CD4-positive, alpha-beta T cell treated with Interleukin-15 for 4 hours (primary cell): ENCODE measurements around the gene PTPRM.

Source experiments
- DNase-seq: peaks from one replicate; pipeline ENCODE4 v3.0.0-alpha.2; 2020; ENCODE audit warnings: low spot score

PTPRM gene

GRCh38 chr18:8326763-8327394, 759.8 kb downstream of the PTPRM start:
- DNase-seq, result no peak

GRCh38 chr18:8328126-8328525, 761.0 kb downstream of the PTPRM start:
- DNase-seq, result no peak

- no peak for DNase-seq
Measured at GRCh38 chr18:8329186-8329771, 762.2 kb downstream of the PTPRM start.

GRCh38 chr18:8330575-8330974, 763.5 kb downstream of the PTPRM start:
- DNase-seq, result no peak

DNA sequence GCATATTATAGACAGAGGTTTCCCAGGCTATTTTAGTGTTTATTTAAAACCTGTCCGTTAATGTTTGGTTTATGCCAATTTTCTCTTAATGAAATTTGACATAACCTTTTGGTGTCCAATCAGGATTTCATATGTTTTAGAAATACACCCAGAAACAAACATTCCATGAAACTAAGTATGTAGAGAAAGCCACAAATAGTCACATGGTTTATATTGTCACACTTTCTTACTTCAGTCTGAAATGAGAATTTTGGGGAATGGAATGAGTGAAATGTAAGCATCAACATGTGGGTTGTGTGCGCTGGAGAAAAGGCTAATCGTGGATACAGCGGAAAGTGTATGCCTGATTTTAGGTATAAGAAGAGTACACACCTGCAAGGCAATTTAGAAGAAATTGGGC, 765.2 kb downstream of the PTPRM start:
- DNase-seq, result no peak

- DNase-seq, result no peak
Measured at GRCh38 chr18:8333961-8334360, 766.8 kb downstream of the PTPRM start.

DNA sequence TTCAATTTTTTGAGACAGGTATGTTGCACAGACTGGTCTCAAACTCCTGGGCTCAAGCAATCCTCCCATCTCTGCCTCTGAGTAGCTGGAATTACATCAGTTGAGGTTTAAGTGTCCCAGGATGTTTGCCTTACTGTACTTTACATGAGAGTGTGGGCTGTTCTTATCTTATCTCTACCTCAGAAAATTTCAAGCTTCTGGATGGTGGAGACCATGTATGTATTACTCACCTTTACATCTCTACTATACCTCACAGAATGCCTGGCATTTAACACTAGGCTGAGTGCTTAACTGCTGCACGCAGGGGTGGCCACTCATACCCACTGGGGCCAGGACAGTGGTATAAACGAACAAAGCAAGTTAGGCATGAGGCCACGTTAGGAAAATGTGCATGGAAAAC, 770.1 kb downstream of the PTPRM start:
- no peak for DNase-seq

DNA sequence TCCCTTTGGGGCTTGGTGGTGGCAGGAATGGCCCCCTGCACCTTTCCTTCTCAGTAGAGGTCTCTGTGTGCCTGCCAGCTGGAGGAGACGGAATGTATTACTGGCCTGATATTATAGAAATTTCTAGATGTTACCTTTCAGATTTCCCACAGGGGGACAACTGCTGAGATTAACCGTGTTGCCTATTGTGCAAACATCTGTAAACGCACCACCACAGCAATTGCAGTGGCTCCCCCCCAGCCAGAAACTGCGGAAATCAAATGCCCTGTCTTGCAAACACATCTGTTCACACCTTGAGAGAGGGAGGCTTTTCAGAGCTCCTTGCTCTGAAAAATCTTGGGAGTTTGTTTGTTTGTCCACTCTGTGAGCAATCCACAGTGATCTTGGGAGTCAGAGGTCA, 772.1 kb downstream of the PTPRM start:
- DNase-seq, result no peak

GRCh38 chr18:8339952-8340351, 772.8 kb downstream of the PTPRM start:
- DNase-seq, result no peak

GRCh38 chr18:8341481-8342230, 774.5 kb downstream of the PTPRM start:
- DNase-seq, result no peak

- no peak for DNase-seq
Measured at GRCh38 chr18:8348051-8348720, 781.1 kb downstream of the PTPRM start.

DNA sequence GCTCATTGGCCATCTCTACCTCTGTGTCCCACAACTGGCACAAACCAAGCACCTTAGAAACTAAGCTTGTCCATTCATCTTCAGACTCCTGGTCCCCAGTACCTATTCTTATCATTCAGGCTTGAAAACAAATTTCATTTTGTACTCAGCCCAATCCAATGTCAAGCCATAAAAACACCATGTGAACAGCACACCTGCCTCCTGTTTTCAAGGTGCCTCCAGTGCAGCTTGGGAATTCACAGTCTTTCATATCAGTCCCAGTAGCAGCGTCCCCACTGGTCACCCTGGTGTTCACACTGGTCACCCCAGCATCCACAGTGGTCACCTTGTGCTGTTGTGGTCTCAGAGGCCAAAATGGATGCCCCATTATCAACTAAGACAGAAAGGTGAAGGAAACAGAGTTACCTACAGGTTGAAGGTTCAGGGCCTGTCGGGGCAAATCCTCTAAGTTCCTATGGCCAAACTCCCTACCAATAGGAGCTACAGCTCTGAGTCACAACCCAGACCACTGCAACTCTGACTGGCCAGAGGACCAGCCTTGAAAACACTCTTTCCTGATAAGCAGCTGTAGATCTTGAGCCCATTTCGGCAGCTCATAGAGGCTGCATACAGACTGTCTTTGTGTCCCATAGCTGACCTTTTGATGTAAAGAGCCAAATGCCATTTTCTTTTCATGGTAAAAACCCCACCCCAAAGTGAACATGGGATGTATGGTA, 782.6 kb downstream of the PTPRM start:
- no peak for DNase-seq

DNA sequence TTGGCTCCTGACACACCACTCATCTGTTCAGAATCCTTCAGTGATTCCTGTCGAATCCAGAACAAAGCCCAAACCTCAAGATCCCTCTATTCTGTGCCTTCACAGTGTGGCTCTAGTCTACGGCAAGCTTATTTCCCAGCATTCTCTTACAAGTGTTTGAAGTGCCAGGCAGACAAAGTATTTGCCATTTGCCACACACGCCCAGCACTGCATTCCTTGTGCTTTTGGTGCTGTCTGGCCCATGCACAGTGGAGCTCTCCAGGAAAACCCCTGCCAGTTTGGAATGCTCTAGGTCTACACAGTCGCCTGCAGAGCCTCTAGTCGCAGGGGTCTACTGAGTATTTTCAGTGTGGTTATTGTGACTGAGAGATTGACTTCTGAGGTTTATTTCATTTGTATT, 783.5 kb downstream of the PTPRM start:
- no peak for DNase-seq

DNA sequence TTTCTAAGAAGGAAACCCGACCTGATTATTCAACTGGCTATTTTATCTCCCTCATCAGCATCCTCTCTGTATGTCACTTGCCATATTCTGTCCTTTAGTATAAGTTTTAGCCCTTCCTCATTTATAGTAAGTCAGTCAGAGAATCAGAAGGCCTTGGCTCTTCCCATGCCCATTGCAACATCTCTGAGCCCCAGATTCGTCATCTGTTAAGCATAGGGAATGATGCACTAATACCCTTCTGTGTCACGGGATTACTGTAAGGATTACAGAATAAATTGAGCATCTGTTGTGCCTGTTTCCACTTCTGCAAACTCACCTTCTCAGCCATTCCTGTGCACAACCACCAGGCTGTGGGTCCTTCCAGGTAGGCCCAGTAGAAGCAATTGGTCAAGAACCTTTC, 784.0 kb downstream of the PTPRM start:
- no peak for DNase-seq

DNA sequence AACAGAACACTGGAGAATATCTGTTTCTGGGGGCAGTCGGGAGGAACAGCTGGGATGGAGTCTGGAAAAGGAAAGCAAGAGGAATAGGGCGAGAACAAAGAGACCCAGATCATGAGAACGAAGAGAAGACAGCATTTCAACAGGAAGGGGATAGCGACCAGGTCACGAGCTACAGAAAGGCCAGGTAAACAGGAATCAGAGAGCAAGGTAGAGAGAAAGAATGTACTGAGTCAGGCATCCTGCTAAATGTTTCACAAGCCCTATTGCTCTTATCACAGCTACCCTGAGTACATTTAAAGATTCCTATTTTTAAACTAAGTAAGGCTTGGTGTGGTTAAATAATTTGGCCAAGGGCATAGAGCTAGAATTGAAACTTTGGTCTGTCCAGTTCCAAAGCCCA, 787.2 kb downstream of the PTPRM start:
- no peak for DNase-seq

- DNase-seq, result no peak
Measured at GRCh38 chr18:8356001-8356400, 788.9 kb downstream of the PTPRM start.

GRCh38 chr18:8357320-8357719, 790.2 kb downstream of the PTPRM start:
- no peak for DNase-seq

GRCh38 chr18:8358033-8358765, 791.1 kb downstream of the PTPRM start:
- DNase-seq, result no peak

DNA sequence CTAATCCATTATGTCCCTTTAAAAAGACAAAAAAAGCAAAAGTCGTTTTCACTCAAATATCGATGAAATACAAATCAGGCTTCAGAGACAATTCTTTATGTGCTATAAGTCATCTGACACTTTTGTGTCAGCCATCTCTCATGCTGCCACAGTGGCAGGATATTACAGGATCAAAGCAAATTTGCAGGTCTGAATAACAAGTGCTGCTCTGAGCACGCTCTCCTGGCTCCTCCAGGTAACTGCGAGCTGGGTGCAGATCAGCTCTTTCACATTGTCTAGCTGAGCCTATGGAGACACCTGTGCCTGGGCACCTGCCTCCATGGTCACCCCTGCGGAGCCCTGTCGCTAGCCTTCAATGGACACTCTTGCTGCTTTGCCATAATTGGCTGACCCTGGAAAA, 792.0 kb downstream of the PTPRM start:
- DNase-seq, result no peak

DNA sequence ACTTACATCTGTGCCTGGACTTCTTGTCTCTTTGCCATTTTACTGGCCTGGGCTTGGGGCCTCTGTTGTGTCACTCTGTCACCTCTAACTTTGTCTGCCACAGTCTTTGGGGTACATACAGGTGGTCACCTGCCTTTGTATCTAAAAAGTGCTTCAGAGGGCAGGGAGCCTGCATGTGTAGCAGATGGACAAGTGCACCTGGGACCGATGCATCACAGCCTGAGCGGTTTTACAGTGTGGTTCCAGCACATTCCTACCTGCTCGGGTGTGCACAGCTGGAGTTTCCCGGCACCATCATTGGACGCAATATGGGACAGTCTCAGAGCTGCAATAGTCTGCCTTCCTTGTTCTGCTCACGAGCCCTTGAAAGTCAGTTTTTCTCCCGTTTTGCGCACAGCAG, 792.4 kb downstream of the PTPRM start:
- no peak for DNase-seq

DNA sequence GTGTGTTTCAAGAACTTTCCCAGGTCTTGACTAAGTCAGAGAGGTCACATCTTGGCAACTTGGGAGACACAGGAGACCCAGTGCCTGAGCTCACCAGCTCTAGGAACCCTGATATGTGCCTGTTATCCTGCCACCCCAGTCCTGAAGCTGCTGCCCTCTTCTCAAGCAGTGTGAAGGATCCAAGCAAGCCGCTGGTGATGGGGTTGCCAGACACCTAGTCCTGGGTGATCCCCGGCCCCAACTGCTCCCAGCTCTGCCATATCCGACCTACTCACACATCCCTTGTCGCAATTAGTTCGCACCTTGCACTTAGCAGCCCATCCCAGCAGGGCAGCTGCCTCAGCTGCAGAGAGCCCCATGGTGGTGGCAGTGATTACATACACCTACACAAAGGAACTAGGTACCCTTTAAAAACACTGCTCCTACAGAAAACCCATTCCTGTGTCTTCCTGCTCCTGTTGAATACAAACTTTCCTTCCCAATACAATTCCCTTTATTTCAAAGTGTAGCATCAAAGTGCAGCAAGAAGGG, 794.9 kb downstream of the PTPRM start:
- DNase-seq, result no peak
